ENCODE data around the gene THAP9. TPM values are rescaled to one million over a fixed set of nuclear protein-coding genes. Genes with fewer than 3 reads are reported as not detected.
A peak's percentile ranks its signal among the peaks of the same experiment; 100 is the strongest.

Gene THAP9
- polyA plus RNA-seq, 1 of the 3 experiments (the other 2 are of a cell fraction) = 1.5 TPM

DNA sequence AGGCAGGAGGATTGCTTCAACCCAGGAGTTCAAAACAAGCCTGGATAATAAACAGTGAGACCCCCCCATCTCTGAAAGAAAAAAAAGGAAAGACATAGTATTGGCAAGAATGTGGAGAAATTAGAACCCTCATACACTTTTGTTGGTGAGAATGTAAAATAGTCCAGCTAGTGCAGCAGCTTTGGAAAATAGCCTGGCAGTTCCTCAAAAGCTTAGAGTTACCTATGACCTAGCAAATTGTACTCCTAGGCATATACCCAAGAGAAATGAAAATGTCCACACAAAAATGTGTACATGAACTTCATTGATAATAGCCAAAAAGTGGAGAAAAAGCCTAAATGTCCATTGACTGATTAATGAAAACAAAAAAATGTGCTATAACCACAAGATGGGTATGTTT lies 21.3 kb downstream of the THAP9 start:
- ChIA-PET CTCF (no interaction called here), POLR2A (no interaction called here)
- H3K4me2 ChIP-seq = no peak overlapping the region
- no peaks in the 10 kb centered on the region for H3K79me2 ChIP-seq (ENCODE audit: insufficient read depth)
- H3K27me3 ChIP-seq (ENCODE audit: insufficient read depth) = no peaks in the 10 kb centered on the region
- H3K4me3 ChIP-seq (ENCODE audit: low read depth in 2 of 2, low read length in 1 of 2) = no peak overlapping the region
- no peak overlapping the region for H2AFZ ChIP-seq (ENCODE audit: low read depth)
- H3K36me3 ChIP-seq (replicated peaks in 1 of 2; ENCODE audit: control insufficient read depth in 1 of 2, insufficient read depth in 2 of 2, low read length in 1 of 2) = peaks cover 17 to 19% of the 10 kb centered on the region in 2 experiments
- no peaks in the 10 kb centered on the region for H3K9me2 ChIP-seq
- no peaks in the 10 kb centered on the region for H3K4me1 ChIP-seq (ENCODE audit: control insufficient read depth in 1 of 2, insufficient read depth in 2 of 2, low read depth in 1 of 2, low read length in 1 of 2)
- H3K27ac ChIP-seq (ENCODE audit: low read depth in 2 of 2, low read length in 1 of 2) = no peak overlapping the region
- no peak for DNase-seq
- no peaks in the 10 kb centered on the region for H3K9me3 ChIP-seq
- no peak overlapping the region for H3K9ac ChIP-seq
- no peaks in the 10 kb centered on the region for H4K20me1 ChIP-seq (ENCODE audit: insufficient read depth)
- no peak for TF ChIP-seq NRF1 (IDR thresholded peaks at IDR 0.05; ENCODE audit: low read depth, low read length)
- H3F3A ChIP-seq (replicated peaks; ENCODE audit: insufficient read depth) = no peaks in the 10 kb centered on the region

DNA sequence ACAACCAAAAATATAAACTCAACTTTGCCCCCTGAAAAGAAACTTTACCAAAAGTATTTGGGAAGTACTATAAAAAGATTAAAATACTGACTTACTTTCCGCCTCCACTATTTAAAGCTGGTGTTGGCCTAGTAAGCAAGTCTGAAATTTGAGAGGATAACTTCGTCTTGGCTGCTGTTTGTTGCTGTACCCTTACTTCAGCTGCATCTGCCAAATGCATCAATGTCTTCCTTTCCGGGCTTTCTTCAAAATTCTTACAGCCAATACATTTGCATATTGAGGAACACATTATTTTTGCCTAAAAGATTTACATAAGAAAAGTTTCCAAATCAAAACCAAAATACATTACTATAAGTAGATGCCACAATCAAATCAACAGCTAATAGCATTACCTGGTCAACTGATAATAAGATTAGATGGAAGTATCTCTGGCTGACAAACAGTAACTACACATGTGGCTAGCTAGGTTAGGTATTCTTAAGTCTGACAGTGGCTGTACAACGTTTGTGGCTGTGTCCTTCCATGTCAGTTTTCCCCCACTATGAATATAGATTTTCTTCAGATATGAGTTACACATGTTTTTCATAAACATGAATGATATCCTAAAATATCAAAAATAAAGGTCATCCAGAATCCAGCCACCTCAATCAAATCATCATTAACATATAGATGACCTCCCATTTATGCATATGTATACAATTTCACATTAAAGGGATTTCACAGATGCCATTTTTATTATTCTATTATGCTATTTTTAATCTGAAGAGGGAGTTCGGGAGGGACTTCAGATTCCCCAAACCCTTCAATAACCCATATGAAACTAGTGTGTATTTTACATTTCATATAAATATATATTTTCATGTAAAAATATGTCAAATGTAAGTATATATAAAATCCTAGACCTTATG lies 30.6 kb downstream of the THAP9 start:
- no peaks in the 10 kb centered on the region for H3K79me2 ChIP-seq (ENCODE audit: insufficient read depth)
- no peak overlapping the region for H3K4me2 ChIP-seq
- no peaks in the 10 kb centered on the region for H3K27me3 ChIP-seq (ENCODE audit: insufficient read depth)
- H3K9me2 ChIP-seq = no peaks in the 10 kb centered on the region
- DNase-seq = peak; percentile 6
- no peaks in the 10 kb centered on the region for H3K9me3 ChIP-seq
- TF ChIP-seq, protein P1, sequence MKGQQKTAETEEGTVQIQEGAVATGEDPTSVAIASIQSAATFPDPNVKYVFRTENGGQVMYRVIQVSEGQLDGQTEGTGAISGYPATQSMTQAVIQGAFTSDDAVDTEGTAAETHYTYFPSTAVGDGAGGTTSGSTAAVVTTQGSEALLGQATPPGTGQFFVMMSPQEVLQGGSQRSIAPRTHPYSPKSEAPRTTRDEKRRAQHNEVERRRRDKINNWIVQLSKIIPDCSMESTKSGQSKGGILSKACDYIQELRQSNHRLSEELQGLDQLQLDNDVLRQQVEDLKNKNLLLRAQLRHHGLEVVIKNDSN (IDR thresholded peaks at IDR 0.05; ENCODE audit: borderline replicate concordance, low read depth) = no peak
- TF ChIP-seq EP300 (IDR thresholded peaks at IDR 0.05; ENCODE audit: borderline replicate concordance in 1 of 2, low read depth in 1 of 2, low read length in 1 of 2) = no peak
- TF ChIP-seq, protein P2, sequence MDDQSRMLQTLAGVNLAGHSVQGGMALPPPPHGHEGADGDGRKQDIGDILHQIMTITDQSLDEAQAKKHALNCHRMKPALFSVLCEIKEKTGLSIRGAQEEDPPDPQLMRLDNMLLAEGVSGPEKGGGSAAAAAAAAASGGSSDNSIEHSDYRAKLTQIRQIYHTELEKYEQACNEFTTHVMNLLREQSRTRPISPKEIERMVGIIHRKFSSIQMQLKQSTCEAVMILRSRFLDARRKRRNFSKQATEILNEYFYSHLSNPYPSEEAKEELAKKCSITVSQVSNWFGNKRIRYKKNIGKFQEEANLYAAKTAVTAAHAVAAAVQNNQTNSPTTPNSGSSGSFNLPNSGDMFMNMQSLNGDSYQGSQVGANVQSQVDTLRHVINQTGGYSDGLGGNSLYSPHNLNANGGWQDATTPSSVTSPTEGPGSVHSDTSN (IDR thresholded peaks at IDR 0.05) = no peak
- no peak for TF ChIP-seq EZH2phosphoT487 (IDR thresholded peaks at IDR 0.05; ENCODE audit: borderline replicate concordance, low read depth)
- no peak for TF ChIP-seq NRF1 (IDR thresholded peaks at IDR 0.05; ENCODE audit: low read depth, low read length)
- no peak for TF ChIP-seq RCOR1 (IDR thresholded peaks at IDR 0.05; ENCODE audit: low read length)
- TF ChIP-seq GATA2 (CRISPR knock-in tag; IDR thresholded peaks at IDR 0.05) = no peak
- TF ChIP-seq POLR2AphosphoS5 (IDR thresholded peaks at IDR 0.05; ENCODE audit: low read depth, low read length) = no peak
- no peak overlapping the region for H3K4me3 ChIP-seq (ENCODE audit: low read depth in 2 of 2, low read length in 1 of 2)
- no peak overlapping the region for H3K9ac ChIP-seq
- H3K36me3 ChIP-seq (replicated peaks in 1 of 2; ENCODE audit: control insufficient read depth in 1 of 2, insufficient read depth in 2 of 2, low read length in 1 of 2) = peaks cover 32 to 43% of the 10 kb centered on the region in 2 experiments
- peak overlapping the region in 1 of 2 experiments; percentile 16; a peak in 1 of 4 replicates for H3K27ac ChIP-seq (ENCODE audit: low read depth in 2 of 2, low read length in 1 of 2)
- no peaks in the 10 kb centered on the region; a peak in 1 of 4 replicates for H3K4me1 ChIP-seq (ENCODE audit: control insufficient read depth in 1 of 2, insufficient read depth in 2 of 2, low read depth in 1 of 2, low read length in 1 of 2)
- H2AFZ ChIP-seq (ENCODE audit: low read depth) = no peak overlapping the region
- POLR2A ChIA-PET = no interaction called here
- WGBS (ENCODE audit: low lambda C conversion rate) = 74% methylated on average over 5 of the region's 5 CpGs
- H3F3A ChIP-seq (replicated peaks; ENCODE audit: insufficient read depth) = no peaks in the 10 kb centered on the region
- H4K20me1 ChIP-seq (ENCODE audit: insufficient read depth) = no peaks in the 10 kb centered on the region
- CTCF ChIA-PET = no interaction called here

GRCh38 chr4:82934441-82934840 lies 33.9 kb downstream of the THAP9 start:
- no peak overlapping the region for H3K27ac ChIP-seq (ENCODE audit: low read depth in 2 of 2, low read length in 1 of 2)
- H3K27me3 ChIP-seq (ENCODE audit: insufficient read depth) = no peaks in the 10 kb centered on the region
- no peak overlapping the region for H3K4me2 ChIP-seq
- H3K9me2 ChIP-seq = no peaks in the 10 kb centered on the region
- no peak overlapping the region for H3K9ac ChIP-seq
- TF ChIP-seq, protein P3, sequence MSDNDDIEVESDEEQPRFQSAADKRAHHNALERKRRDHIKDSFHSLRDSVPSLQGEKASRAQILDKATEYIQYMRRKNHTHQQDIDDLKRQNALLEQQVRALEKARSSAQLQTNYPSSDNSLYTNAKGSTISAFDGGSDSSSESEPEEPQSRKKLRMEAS (IDR thresholded peaks at IDR 0.05; ENCODE audit: low read depth) = no peak
- no peak for TF ChIP-seq JUND (IDR thresholded peaks at IDR 0.05)
- TF ChIP-seq IRF3 (IDR thresholded peaks at IDR 0.05; ENCODE audit: low read depth, low read length) = no peak
- no peak for TF ChIP-seq SMC3 (IDR thresholded peaks at IDR 0.05; ENCODE audit: low read depth, low read length)
- ChIA-PET CTCF (no interaction called here), POLR2A (no interaction called here)
- no peaks in the 10 kb centered on the region; a peak in 1 of 4 replicates for H3K4me1 ChIP-seq (ENCODE audit: control insufficient read depth in 1 of 2, insufficient read depth in 2 of 2, low read depth in 1 of 2, low read length in 1 of 2)
- peaks cover 49 to 70% of the 10 kb centered on the region in 2 experiments for H3K36me3 ChIP-seq (replicated peaks in 1 of 2; ENCODE audit: control insufficient read depth in 1 of 2, insufficient read depth in 2 of 2, low read length in 1 of 2)
- no peak overlapping the region for H2AFZ ChIP-seq (ENCODE audit: low read depth)
- DNase-seq = no peak
- H3K4me3 ChIP-seq (ENCODE audit: low read depth in 2 of 2, low read length in 1 of 2) = no peak overlapping the region
- H4K20me1 ChIP-seq (ENCODE audit: insufficient read depth) = no peaks in the 10 kb centered on the region
- no peaks in the 10 kb centered on the region for H3F3A ChIP-seq (replicated peaks; ENCODE audit: insufficient read depth)
- no peaks in the 10 kb centered on the region for H3K79me2 ChIP-seq (ENCODE audit: insufficient read depth)
- no peaks in the 10 kb centered on the region for H3K9me3 ChIP-seq

Data from SK-N-SH (cell line).